Right atrium auricular region (tissue), 2 donors: ENCODE measurements around the gene PNPLA7. TPM values are rescaled to one million over a fixed set of nuclear protein-coding genes. Genes with fewer than 3 reads are reported as not detected.

Experiments
- DNase-seq: peaks from one replicate; pipeline ENCODE4 v3.0.0-alpha.2; 2019; ENCODE audit warnings: low spot score
- H3K27ac ChIP-seq, 2 donors: fragments of 200-600 bp; sonication (generic); 1 replicate in 1 of 2; 2 replicates in 1 of 2; pipeline ENCODE4 v1.5.1; 2016 to 2019
- H3K27me3 ChIP-seq, 2 donors: fragments of 200-600 bp; sonication (generic); one replicate each; pipeline versions ENCODE4 v1.5.1 to v1.6.0; 2017 to 2019
- H3K36me3 ChIP-seq: fragments of 200-600 bp; sonication (generic); one replicate; pipeline ENCODE4 v1.5.1; 2016
- H3K4me1 ChIP-seq, 2 donors: fragments of 200-600 bp; sonication (generic); one replicate each; pipeline versions ENCODE4 v1.5.1 to v1.6.0; 2017 to 2019
- H3K4me3 ChIP-seq, 2 donors: fragments of 200-600 bp; sonication (generic); 1 replicate in 1 of 2; 2 replicates in 1 of 2; pipeline ENCODE4 v1.5.1; 2017 to 2019; ENCODE audit warnings: mild to moderate bottlenecking in 1 of 2, moderate library complexity in 1 of 2
- H3K9me3 ChIP-seq, 2 donors: fragments of 200-600 bp; sonication (generic); one replicate each; pipeline ENCODE4 v1.5.1; 2019
- CTCF ChIP-seq, 2 donors: fragments of 200-600 bp; sonication (generic); IDR thresholded peaks; one replicate each; pipeline ENCODE4 v1.5.1; 2019; ENCODE audit warnings: antibody characterized with exemption in 2 of 2
- total RNA-seq, 2 donors: library from RNA; depleted of rRNA; stranded (reverse); fragments of >200 nt; gene quantifications; one replicate each; pipeline ENCODE4 v1.1.0, GENCODE V29; 2016

Gene PNPLA7
- total RNA-seq, 2 donors from 2014 or later: 4.4 to 4.6 TPM

GRCh38 chr9:137478962-137479861 lies 71.0 kb downstream of the PNPLA7 start:
- Histone ChIP-seq H3K36me3 (peaks cover 3% of the 10 kb centered on the region), H3K9me3 (peaks cover 0 to 13% of the 10 kb centered on the region in 2 donors), H3K27me3 (no peaks in the 10 kb centered on the region), H3K4me3 (no peak overlapping the region), H3K27ac (no peak overlapping the region), H3K4me1 (no peaks in the 10 kb centered on the region)
- TF ChIP-seq CTCF (IDR thresholded peaks at IDR 0.05): no peak
- DNase-seq: no peak

- Histone ChIP-seq H3K4me1 (no peaks in the 10 kb centered on the region), H3K4me3 (no peak overlapping the region), H3K27me3 (no peaks in the 10 kb centered on the region), H3K9me3 (peaks cover 0 to 13% of the 10 kb centered on the region in 2 donors), H3K27ac (no peak overlapping the region), H3K36me3 (peaks cover 3% of the 10 kb centered on the region)
- TF ChIP-seq CTCF (IDR thresholded peaks at IDR 0.05): no peak
- DNase-seq: no peak
Measured at GRCh38 chr9:137478613-137478961, 71.6 kb downstream of the PNPLA7 start.

- H3K27me3 ChIP-seq: no peaks in the 10 kb centered on the region
- DNase-seq: no peak
- peaks cover 0 to 13% of the 10 kb centered on the region in 2 donors for H3K9me3 ChIP-seq
- no peak overlapping the region for H3K27ac ChIP-seq
- no peaks in the 10 kb centered on the region for H3K4me1 ChIP-seq
- no peak overlapping the region for H3K4me3 ChIP-seq
- peaks cover 2% of the 10 kb centered on the region for H3K36me3 ChIP-seq
- TF ChIP-seq CTCF (IDR thresholded peaks at IDR 0.05): no peak
Measured at GRCh38 chr9:137477778-137478612, 72.2 kb downstream of the PNPLA7 start.

GRCh38 chr9:137476856-137477255 lies 73.3 kb downstream of the PNPLA7 start:
- no peaks in the 10 kb centered on the region for H3K36me3 ChIP-seq
- H3K4me1 ChIP-seq: no peaks in the 10 kb centered on the region
- no peaks in the 10 kb centered on the region for H3K27me3 ChIP-seq
- peaks cover 0 to 13% of the 10 kb centered on the region in 2 donors for H3K9me3 ChIP-seq
- no peak overlapping the region for H3K4me3 ChIP-seq
- DNase-seq: no peak
- H3K27ac ChIP-seq: no peak overlapping the region
- no peak for TF ChIP-seq CTCF (IDR thresholded peaks at IDR 0.05)

- H3K27me3 ChIP-seq: no peaks in the 10 kb centered on the region
- no peaks in the 10 kb centered on the region for H3K36me3 ChIP-seq
- no peaks in the 10 kb centered on the region for H3K4me1 ChIP-seq
- H3K27ac ChIP-seq: no peak overlapping the region
- DNase-seq: no peak
- H3K4me3 ChIP-seq: no peak overlapping the region
- TF ChIP-seq CTCF (IDR thresholded peaks at IDR 0.05): no peak
- H3K9me3 ChIP-seq: peaks cover 0 to 13% of the 10 kb centered on the region in 2 donors
Measured at GRCh38 chr9:137475666-137476065, 74.5 kb downstream of the PNPLA7 start.
